NCI-H1105 treated with DMSO at 0.1 percent for 48 hours (cell line): ENCODE data around the gene ATXN2.

Experiments
- DNase-seq: peaks from one replicate; lab custom pipeline; 2025; lab: John Stamatoyannopoulos, UW

Gene ATXN2

GRCh38 chr12:111451232-111451631, 147.9 kb downstream of the ATXN2 start:
- DNase-seq = no peak

GRCh38 chr12:111450676-111451075, 148.4 kb downstream of the ATXN2 start:
- no peak for DNase-seq

DNA sequence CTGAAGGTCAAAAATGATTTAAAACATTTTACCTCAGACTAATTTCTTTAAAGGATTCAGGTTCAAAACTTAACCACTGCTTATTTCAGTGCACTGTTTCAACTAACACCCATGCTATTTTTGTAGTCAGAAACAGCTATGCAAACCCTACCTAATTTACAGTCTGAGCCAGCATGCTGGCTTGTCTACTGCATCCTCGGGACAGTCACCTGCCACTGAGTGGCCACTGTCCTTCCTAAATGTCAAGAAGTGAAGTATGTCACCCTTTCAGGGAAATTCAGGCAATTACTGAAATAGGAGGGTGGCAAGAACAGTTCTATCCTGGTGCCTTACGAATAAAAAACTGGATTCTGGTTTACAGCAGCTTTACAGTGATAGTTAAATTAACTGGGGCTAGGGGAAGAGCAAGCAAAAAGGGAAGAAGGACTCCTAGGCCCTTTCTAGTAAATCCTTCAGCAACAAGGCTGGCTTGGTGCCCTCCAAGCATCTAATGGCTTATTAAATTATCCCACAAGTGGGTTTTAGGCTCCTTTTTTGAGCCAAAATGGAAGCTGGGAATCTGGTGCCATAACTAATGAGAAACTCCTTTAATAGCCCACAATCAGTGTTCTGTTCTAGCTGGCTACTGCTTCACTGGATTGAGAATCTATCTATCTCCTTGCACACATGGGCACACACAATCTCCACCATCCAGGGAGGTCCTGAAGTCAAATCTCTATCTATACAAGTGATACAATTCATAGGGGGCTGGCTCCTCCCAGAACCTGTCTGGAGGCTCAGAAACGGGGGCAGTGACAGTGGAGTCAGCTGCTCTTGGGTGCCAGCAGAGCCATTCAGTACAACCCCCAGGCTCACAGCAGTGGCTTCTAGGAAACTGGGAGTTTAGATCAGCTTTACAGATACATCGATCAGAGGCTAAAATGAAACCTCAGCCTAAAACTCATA, 150.0 kb downstream of the ATXN2 start:
- DNase-seq = no peak

DNA sequence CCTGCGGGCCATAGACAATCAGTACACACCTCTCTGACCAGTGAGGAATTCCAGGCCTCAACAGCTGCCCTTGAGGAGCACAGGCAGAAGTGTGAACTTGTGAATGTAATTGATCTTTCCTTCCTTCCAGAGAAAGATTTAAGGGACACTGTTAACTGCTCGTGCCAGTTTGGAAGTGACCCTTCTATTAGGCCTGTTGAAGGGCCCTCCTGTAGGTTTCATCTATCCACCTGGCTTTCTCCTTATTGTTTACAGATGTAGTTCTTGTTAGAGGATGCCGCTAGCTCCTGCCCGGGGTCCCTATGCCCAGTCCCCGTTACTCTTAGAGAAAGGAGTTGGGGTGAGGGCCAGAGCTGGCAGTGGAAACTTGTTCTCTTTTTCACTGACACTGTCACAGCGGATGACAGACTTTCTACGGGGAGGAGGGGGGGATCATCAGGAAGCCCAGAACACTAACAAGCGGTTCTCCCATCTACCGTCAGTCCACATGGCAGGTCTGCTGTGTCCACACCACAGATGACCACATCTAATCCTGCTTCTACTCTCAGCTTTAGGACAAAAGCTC, 150.8 kb downstream of the ATXN2 start:
- no peak for DNase-seq

- no peak for DNase-seq
Observed at GRCh38 chr12:111447571-111448265, 151.4 kb downstream of the ATXN2 start.

- DNase-seq = no peak
Observed at GRCh38 chr12:111446631-111447570, 152.2 kb downstream of the ATXN2 start.

GRCh38 chr12:111445726-111446581, 153.2 kb downstream of the ATXN2 start:
- peak; percentile 43 for DNase-seq

DNA sequence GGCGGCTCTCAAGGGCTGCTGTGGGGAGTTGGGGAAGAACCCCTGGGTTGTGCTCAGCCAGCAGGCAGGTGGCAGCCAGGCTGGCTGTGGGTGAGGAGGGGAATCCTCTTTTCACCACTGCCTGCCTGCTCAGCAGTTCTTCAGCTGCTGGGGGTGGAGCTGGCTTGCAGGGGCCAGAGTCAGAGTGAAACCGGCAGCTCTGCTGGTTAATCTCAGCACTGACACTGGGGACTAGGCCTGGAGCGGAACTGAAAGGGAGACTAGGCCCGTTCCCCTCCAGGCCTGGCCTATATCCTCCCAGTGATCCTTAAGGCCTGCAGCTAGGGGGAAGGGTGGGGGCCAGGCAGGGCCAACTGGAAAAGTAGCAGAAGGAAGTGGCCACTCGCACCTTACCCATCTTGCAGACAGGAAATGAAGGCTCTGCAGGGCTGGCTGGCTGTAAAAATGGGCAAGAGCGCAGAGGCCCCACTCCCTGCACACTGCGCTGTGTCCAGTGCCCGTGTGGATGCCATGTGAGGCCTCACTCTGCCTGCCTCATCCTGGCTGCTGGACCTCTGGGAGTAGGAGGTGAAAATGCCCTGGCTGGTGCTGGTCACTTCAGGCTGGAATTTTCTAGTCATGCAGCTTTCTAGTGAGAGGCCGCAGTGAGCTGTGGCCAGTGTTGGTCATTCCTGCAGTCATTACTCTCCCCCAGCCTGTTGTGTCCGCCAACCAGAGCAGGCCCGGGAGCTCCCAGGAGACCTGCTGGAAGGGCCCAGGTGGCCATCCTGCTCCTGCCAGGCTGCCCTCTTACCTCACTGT, 154.0 kb downstream of the ATXN2 start:
- DNase-seq = no peak

DNA sequence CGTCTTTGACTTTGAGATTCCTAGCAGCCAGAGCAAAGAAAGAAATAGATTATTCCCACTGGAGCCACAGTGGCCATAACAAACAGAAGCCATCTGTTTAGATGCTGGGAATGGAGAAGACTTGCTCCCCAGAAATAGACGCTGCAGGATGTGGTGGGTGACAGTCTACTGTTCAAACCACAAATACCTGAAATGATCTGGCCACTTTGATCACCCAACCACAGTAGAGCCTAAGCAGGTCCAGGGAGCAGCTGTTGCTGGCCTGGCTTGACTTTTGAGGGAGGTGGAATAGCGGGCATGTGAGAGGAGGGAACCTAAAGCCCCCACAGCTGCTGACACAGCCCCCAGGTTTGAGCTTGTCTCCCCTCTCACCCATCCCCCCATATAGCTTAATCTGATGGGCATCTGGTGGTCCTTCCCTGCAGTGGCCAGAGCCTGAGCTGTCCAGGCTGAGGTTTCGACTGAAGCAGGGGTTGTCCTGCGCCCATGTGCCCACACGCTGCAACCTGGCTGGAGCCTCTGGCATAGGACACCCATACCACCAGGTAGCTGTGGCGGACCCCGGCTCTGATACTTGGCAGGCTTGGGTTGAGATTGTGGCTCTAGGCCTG, 154.7 kb downstream of the ATXN2 start:
- DNase-seq = no peak

- DNase-seq = no peak
Observed at GRCh38 chr12:111443586-111443985, 155.5 kb downstream of the ATXN2 start.

DNA sequence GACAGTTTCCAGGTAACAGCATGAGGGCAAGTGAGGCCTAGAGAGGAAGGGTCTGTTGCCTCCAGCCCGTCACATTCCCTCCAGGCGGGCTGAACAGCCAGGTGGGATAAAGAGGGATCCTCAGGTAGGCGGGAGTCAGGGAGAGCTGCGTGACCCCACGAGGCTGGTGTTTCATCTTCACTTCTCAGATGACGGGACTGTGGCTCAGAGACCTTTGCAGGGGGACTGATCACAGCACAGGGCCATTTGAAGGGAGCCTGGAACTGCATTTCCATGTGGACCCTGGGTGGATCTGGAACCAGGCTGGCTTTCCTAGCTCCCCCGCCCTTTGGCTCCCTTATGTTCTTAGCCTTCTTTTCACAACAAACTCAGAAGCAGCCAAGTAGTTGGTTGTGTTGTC, 156.0 kb downstream of the ATXN2 start:
- DNase-seq = no peak

GRCh38 chr12:111442301-111443045, 156.6 kb downstream of the ATXN2 start:
- DNase-seq = no peak

- DNase-seq = no peak
Observed at GRCh38 chr12:111441107-111441928, 157.8 kb downstream of the ATXN2 start.

DNA sequence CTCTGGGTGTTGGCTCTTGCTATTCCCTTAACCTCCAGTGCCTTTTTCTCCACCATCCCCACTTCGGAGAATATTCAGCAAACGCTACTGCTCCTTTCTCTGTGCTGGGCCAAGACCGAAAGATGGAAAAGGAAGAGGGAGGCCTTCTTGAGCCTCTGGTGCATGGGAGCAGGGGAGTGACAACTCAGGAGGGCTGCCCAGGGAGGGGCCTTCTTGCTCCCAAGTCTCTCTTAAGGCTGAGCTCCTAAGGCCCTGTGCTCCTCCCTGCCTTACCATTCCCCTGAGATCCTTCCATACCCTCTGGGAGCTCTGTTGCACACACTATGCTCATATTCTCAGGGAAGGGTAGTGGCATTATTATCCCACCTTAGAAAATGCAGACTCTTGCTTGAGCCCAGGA, 158.5 kb downstream of the ATXN2 start:
- DNase-seq = no peak

DNA sequence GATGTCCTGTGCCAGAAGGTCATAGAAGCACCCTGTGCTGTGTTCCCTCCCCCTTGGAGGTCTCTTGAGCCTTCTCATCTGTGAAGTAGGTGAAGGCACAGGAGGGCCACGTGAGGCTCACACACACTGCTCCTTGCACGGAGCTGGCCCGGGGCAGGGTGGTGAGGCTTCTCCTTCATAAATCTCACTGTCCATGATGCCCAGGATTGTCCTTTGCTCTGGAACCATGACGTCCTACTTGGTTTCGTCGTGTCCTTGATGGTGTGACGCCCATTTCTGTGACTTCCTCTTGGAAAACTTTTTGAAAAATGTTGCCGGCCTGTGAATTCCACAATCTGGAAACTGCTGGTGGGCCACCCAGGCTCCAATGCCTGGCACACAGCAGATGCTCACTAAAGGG, 159.0 kb downstream of the ATXN2 start:
- no peak for DNase-seq

DNA sequence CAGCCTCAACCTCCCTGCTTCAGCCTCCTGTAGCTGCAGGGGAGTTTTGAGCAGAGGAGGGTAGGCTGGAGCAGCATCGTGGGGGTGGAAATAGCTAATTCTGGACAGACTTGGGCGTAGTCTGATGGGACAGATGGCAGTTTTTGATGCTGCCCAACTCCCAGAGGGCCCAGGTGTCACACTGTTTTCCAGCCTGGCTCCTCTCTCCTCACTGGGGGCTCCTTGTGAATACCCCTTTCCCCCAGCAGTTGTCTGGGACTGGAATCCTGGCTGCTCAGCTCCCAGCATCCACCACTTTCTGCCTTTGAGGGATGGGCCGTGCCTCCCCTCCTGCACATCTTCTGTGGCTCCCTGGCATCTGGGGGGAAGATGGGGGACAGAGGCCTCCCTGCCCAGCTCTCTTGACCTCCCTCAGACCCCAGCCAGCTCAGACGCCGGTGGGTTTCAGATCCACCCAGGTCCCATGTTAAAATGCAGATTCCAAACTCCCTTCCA, 159.4 kb downstream of the ATXN2 start:
- no peak for DNase-seq

DNA sequence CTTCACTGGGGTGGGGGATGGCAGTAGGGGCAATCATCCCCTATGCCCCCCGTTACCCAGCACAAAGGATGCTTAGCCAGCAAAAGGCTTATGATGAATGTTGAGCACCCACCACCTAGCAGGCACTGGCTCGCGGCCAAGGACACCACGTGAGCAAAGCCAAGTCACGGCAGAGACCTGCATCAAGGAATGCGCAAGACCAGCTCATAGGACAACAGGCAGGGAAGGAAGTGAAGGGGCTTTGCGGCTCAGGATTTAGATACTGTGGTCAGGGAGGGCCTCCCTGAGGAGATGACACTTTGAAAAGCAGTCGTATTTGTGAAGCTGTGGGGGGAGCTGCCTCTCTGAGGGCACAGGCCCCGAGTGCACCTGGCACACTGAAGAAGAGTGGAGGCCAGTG, 160.6 kb downstream of the ATXN2 start:
- peak; percentile 59 for DNase-seq
